K562 (cell line): ENCODE data around the gene ATAD3B. TPM values are rescaled to one million over a fixed set of nuclear protein-coding genes. Genes with fewer than 3 reads are reported as not detected.

Source experiments
- BMI1 ChIP-seq: fragments of 150-350 bp; IDR thresholded peaks from 2 replicates; pipeline ENCODE4 v1.6.1; 2014; ENCODE audit warnings: low read length
- HMG20A ChIP-seq: fragments of 450-650 bp; formaldehyde crosslinking; conservative IDR thresholded peaks from 2 replicates; pipeline ENCODE4 v1.4.0; 2020; ENCODE audit warnings: mild to moderate bottlenecking, mixed read lengths
- KLF6 ChIP-seq: fragments of 250-450 bp; sonication (Bioruptor Pico); IDR thresholded peaks from 2 replicates; pipeline ENCODE4 v1.4.0; 2020; ENCODE audit warnings: mild to moderate bottlenecking, moderate library complexity, borderline replicate concordance
- PRMT5 ChIP-seq: sonication (generic); formaldehyde crosslinking; IDR thresholded peaks from 2 replicates; pipeline ENCODE4 v1.5.0; 2020; ENCODE audit warnings: missing genetic modification reagents
- SIRT6 ChIP-seq: IDR thresholded peaks from one replicate; pipeline ENCODE4 v1.6.1; 2012; ENCODE audit warnings: low read depth, mild to moderate bottlenecking, control low read depth, inconsistent platforms, low read length, moderate library complexity
- SMAD4 ChIP-seq: fragments of 250-450 bp; sonication (Bioruptor Pico); conservative IDR thresholded peaks from 2 replicates; pipeline ENCODE4 v1.8.0; 2021; ENCODE audit warnings: inconsistent platforms, mild to moderate bottlenecking, moderate library complexity
- SMARCC2 ChIP-seq: fragments of 450-650 bp; IDR thresholded peaks from 2 replicates; pipeline ENCODE4 v1.6.1; 2017; ENCODE audit warnings: antibody characterized with exemption, moderate library complexity, mild to moderate bottlenecking, low read depth
- TCF7 ChIP-seq: sonication (generic); IDR thresholded peaks from 2 replicates; pipeline ENCODE4 v1.6.1; 2016; ENCODE audit warnings: antibody characterized with exemption, borderline replicate concordance
- ZFPM2 ChIP-seq: fragments of 250-450 bp; sonication (Bioruptor Pico); IDR thresholded peaks from 2 replicates; pipeline ENCODE4 v1.5.1; 2022; ENCODE audit warnings: mild to moderate bottlenecking
- ZNF133 ChIP-seq: fragments of 250-450 bp; sonication (Bioruptor Pico); IDR thresholded peaks from 2 replicates; pipeline ENCODE4 v1.4.0; 2020; ENCODE audit warnings: mild to moderate bottlenecking
- ZNF197 ChIP-seq: fragments of 200-800 bp; sonication (Bioruptor generic); IDR thresholded peaks from 2 replicates; pipeline ENCODE4 v1.6.1; 2016; ENCODE audit warnings: low read depth, missing genetic modification characterization, missing compliant biosample characterization
- ZNF23 ChIP-seq: fragments of 250-450 bp; sonication (Bioruptor Pico); IDR thresholded peaks from 2 replicates; pipeline ENCODE4 v1.4.0; 2020; ENCODE audit warnings: mild to moderate bottlenecking
- polyA plus RNA-seq, 8 experiments: library from polyadenylated mRNA; depleted of rRNA in 4 of 8; stranded (reverse) in 5 of 8; unstranded in 3 of 8; fragments of >200 nt; fragmentation: Nextera tagmentation in 2 of 8; fragmentation: Illumina TruSeq in 1 of 8; extraction: Ambion mirVana in 2 of 8; extraction: Trizol in 1 of 8; gene quantifications; 2 replicates each; pipeline versions ENCODE4 v1.2.1 to v1.2.3, GENCODE V29; 2011 to 2014; ENCODE audit warnings: inconsistent platforms in 1 of 8, missing spikeins in 1 of 8
- total RNA-seq, 7 experiments: library from RNA; depleted of rRNA in 6 of 7; stranded (reverse); fragments of >200 nt in 6 of 7; fragmentation: Illumina TruSeq in 2 of 7; extraction: Trizol in 2 of 7; gene quantifications; 2 replicates each; pipeline versions ENCODE4 v1.2.1 to v1.2.3, GENCODE V29; 2011 to 2021; ENCODE audit warnings: low replicate concordance in 1 of 7
- TF ChIP-seq, protein P1 (sequence below): fragments of 450-650 bp; IDR thresholded peaks from 2 replicates; pipeline ENCODE4 v1.6.1; 2016; ENCODE audit warnings: mild to moderate bottlenecking
- TF ChIP-seq, protein P2 (sequence below), 2 experiments: fragments of 450-650 bp; formaldehyde crosslinking in 1 of 2; IDR thresholded peaks; 2 replicates each; pipeline versions ENCODE4 v1.4.0 to v1.6.1; 2014 to 2020; ENCODE audit warnings: mild to moderate bottlenecking in 2 of 2, borderline replicate concordance in 1 of 2, low read depth in 1 of 2

The ATAD3B gene
- total and polyA plus RNA-seq, 9 of the 15 experiments (the other 6 are each of a cell fraction or from before 2014, with no cell fraction given), result 0.07 to 113 (median 27.7) TPM

DNA sequence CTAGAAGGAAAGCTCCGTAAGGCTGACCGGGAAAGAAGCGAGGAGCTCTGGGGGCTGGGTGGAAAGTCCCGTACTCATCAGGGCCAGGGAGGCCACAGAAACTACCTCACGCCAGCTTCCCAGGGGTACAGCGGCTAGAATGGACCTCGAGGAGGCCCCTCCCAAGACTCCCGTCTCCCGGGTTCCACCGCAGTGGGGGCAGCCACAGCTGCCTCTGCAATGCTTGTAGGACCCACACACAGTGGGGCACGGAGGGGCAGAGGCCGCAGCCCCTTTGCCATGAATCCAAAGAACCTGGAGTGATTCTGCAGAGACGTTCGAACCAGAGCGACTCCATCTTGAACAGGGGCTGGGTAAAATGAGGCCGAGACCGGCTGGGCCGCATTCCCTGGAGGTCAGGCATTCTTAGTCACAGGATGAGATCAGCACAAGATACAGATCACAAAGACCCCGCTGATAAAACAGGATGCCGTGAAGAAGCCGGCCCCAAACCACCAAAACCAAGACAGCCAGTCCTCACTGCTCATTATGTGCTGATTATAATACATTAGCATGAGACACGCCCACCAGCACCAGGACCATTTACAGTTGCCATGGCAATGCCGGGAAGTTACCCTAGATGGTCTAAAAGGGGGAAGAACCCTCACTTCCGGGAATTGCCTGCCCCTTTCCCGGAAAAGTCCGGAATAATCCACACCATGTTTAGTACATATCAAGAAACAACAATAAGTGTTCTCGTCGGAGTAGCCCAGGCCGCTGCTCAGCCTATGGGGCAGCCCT, 48.9 kb upstream of the ATAD3B start (continued):
- TF ChIP-seq TCF7 (no peak), BMI1 (peak; percentile 82), ZNF197 (CRISPR knock-in tag) (0 out of 2 replicates have a peak, but pooled peaks have one; percentile 73), HMG20A (CRISPR knock-in tag) (no peak), SMAD4 (CRISPR knock-in tag) (peak; percentile 88), ZNF133 (CRISPR knock-in tag) (no peak), SIRT6 (no peak), SMARCC2 (no peak), ZNF23 (no peak), PRMT5 (CRISPR knock-in tag) (no peak), ZFPM2 (CRISPR knock-in tag) (no peak), KLF6 (CRISPR knock-in tag) (peak; percentile 92; the same call in 1 of the 2 replicates)
- TF ChIP-seq, protein P1, sequence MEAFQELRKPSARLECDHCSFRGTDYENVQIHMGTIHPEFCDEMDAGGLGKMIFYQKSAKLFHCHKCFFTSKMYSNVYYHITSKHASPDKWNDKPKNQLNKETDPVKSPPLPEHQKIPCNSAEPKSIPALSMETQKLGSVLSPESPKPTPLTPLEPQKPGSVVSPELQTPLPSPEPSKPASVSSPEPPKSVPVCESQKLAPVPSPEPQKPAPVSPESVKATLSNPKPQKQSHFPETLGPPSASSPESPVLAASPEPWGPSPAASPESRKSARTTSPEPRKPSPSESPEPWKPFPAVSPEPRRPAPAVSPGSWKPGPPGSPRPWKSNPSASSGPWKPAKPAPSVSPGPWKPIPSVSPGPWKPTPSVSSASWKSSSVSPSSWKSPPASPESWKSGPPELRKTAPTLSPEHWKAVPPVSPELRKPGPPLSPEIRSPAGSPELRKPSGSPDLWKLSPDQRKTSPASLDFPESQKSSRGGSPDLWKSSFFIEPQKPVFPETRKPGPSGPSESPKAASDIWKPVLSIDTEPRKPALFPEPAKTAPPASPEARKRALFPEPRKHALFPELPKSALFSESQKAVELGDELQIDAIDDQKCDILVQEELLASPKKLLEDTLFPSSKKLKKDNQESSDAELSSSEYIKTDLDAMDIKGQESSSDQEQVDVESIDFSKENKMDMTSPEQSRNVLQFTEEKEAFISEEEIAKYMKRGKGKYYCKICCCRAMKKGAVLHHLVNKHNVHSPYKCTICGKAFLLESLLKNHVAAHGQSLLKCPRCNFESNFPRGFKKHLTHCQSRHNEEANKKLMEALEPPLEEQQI, result no peak
- TF ChIP-seq, protein P2, sequence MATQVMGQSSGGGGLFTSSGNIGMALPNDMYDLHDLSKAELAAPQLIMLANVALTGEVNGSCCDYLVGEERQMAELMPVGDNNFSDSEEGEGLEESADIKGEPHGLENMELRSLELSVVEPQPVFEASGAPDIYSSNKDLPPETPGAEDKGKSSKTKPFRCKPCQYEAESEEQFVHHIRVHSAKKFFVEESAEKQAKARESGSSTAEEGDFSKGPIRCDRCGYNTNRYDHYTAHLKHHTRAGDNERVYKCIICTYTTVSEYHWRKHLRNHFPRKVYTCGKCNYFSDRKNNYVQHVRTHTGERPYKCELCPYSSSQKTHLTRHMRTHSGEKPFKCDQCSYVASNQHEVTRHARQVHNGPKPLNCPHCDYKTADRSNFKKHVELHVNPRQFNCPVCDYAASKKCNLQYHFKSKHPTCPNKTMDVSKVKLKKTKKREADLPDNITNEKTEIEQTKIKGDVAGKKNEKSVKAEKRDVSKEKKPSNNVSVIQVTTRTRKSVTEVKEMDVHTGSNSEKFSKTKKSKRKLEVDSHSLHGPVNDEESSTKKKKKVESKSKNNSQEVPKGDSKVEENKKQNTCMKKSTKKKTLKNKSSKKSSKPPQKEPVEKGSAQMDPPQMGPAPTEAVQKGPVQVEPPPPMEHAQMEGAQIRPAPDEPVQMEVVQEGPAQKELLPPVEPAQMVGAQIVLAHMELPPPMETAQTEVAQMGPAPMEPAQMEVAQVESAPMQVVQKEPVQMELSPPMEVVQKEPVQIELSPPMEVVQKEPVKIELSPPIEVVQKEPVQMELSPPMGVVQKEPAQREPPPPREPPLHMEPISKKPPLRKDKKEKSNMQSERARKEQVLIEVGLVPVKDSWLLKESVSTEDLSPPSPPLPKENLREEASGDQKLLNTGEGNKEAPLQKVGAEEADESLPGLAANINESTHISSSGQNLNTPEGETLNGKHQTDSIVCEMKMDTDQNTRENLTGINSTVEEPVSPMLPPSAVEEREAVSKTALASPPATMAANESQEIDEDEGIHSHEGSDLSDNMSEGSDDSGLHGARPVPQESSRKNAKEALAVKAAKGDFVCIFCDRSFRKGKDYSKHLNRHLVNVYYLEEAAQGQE (IDR thresholded peaks at IDR 0.05; ENCODE audit: borderline replicate concordance), result peak; percentile 77
- TF ChIP-seq, protein P2 (CRISPR knock-in tag; IDR thresholded peaks at IDR 0.05; ENCODE audit: low read depth), result no peak
